ENCODE data around the gene NUP93.
A peak's percentile ranks its signal among the peaks of the same experiment; 100 is the strongest.
"Not testable (repeated sequence)": the region's sequence is repeated elsewhere in the genome, so short reads cannot be mapped to it uniquely, and the experiment has no call there.

Gene NUP93

DNA sequence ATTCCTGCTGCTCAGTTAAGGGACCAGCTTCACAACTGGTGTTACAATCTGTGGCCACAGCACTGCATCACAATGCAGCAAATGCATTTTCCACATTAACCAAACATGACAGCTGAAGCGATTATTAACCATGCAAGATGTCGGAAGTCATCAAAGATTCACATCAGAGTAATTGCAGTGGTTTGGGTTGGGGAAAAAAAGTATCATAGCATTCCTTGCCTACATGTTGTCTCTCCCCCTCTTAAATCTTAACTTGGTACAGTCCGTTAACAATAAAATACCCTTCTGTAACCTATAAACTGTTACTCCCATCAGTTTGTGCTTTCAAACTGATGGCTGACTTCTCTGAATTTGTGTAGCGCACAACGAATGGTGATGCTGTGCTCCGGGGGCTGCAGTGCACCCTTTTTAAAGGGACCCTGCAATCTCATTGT lies 51.6 kb downstream of the NUP93 start:
- DNase-seq, result peak; percentile 94

DNA sequence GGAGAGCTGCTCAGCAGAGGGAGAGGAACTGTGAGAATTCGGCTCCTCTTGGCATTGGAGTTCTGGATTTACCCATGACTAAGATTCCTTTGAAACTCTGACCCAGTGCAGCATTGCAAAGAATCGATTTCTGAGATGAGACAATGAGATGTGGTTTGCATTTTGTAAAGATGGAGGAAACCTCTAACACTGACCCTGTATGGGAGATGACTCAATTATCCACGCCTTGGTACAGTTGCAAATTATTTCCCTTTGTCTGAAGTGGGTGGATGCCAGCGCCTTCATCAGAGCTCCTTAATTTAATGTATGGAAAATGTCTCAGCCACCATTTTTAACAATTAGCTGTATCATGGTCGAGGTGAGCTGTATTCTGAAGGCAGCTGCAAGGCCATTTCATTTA lies 53.4 kb downstream of the NUP93 start:
- peak; percentile 55 for DNase-seq

DNA sequence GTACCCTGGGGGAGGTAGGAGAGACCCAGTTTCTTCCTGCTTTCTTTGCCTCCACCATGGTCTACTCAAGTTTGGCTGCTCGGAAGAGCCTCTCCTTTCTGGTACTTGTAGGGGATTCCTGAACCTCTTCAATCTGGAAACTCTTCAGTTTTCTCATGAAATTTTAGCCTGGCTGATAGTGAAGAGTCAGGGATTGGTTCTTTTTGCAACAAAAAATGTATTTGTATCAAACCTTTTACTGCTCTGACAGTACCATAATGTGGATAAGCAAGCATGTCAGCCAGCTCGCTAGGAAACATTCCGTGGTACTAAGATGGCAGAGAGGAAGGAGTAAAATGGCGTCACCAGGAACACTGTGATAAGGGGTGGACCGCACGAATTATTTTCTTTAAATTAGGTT lies 55.4 kb downstream of the NUP93 start:
- no peak for DNase-seq

DNA sequence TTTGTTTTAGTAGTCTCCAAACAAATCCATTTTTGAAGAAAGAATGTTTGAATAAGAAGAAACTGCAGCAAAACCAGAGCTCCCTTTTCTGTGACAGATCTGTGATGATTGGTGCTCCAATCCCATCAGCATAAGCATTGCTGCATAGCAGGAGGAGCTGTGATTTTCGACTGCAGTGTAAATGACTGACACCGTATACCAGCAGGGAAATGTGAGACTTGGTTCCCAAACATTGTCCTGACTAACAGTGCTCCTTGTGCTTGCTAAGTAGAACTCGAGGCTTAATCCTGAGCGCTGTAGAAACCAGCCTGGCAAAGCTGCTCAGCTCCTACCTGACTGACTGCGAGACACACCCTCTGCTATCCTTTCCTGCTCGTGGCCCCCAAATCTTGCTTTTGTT lies 57.2 kb downstream of the NUP93 start:
- DNase-seq, result no peak

DNA sequence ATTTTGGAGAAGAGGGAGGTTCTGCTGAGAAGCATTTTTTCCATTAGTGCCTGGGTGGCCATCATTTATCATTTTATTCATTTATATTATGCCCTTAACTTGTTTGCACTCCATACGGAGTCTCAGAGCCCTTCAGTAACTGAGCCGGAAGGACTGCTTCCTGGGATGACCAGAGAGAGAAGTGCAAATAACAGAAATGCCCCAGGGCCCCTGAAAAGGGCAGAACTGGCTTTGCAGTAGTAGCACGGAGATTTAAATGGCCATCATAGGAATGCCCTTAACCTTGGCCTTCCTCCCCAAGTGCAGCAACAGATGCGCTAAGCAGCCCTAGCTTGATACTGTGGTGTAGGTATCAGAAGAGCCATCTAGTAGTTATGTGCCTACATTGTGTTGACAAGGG lies 58.5 kb downstream of the NUP93 start:
- no peak for DNase-seq

DNA sequence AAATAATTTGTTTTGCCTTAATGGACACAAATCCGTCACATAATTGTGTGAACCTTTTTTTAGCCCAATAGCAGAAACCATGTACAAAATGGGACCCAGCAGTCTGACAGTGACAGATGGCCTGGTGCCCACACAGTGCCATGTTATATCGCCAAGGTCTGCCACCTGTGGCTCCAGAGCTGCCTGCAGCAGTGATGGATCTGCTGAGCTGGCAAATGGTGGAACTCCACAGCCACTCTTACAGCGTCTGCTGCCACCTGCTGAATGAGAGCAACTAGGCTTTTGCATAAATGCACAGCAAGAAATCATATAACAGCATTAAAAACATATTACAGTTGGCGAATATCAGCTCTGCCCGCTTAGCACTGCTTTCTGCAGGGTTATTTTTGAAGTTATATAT lies 59.4 kb downstream of the NUP93 start:
- DNase-seq, result no peak

DNA sequence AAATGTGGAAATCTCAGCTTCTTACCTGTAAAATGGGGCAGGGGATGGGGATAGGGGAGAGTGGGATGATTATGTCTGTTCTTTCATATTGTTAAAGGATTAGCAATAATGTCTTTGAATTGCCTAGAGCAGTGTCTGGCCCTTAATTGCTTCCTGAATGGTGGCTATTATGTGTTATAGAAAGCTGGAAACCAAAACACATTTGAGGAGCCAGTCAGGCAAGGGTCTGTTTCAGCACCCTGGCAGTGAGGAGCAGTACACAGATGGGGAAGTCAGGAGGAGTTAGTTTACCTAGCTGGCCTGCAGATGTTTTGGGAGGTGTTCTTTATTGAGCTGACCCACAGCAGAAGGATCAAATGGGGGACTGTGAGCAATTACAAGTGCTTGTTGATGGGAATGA lies 63.0 kb downstream of the NUP93 start:
- DNase-seq, result no peak

DNA sequence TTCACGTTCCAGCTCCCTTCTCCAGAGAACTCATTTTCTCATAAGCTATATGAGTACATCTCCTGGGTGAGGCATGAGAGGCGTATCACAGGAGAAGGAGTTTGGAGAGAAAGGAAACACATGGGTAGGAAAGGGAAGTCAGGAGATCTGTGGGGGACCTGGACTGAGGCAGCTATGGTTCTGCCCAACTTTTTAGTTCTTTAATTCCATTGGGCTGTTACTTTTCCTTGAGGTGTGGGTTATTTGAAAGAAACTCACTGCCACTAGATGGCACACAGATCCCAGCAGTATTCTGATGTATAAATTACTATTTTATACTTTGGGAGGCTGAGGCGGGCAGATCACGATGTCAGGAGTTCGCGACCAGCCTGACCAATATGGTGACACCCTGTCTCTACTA lies 63.6 kb downstream of the NUP93 start:
- DNase-seq, result peak; percentile 49

DNA sequence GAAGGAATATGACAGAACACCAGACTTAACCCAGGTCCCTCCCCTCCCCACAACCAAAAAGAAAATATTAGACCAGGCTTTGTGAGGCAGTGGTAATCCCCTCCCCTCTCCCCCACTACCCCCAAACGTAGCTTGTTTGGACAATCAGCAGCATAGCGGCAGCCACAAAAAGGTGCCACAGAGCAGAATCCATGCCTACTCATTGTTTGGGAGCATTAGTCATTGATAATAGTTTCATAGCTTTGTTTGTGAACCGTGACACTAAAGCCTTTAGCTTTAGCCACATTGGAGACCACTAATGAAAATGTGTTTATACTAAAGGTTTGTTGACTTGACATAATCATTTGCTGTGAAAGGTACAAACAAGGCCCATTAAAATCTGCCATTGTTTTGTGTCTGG lies 65.1 kb downstream of the NUP93 start:
- DNase-seq, result no peak

DNA sequence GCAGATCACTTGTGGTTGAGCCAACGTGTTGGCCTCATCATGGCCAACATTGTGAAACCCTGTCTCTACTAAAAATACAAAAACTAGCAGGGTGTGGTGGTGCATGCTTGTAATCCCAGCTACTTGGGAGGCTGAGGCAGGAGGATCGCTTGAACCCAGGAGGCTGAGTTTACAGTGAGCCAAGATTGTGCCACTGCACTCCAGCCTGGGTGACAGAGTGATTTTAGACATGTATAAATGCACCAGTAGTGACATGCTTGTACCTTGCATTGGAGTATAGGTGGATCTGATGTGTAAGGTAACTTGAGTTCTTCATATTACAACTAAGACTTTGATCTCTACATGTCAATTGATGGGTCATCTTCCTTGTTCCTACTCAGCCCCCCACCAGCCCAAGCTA lies 67.1 kb downstream of the NUP93 start:
- DNase-seq, result not testable (repeated sequence)

DNA sequence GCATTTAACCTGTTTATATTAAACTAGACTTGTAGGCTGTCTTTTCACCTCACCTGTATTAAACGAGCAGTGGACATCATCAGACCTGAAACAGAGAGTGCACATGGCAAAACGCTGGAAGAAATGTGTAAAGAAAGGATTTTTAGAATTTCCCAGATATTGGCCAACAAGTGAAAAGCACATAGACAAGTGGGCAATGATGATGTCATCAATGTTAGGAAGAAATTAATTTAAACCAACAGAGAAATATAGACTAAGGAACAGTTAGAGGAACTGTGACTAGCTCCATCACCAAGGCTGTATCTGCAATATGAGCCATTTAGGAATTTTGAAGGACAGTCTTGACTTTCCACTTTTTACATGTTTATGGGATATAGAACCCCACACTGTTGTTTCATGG lies 67.9 kb downstream of the NUP93 start:
- DNase-seq, result no peak

DNA sequence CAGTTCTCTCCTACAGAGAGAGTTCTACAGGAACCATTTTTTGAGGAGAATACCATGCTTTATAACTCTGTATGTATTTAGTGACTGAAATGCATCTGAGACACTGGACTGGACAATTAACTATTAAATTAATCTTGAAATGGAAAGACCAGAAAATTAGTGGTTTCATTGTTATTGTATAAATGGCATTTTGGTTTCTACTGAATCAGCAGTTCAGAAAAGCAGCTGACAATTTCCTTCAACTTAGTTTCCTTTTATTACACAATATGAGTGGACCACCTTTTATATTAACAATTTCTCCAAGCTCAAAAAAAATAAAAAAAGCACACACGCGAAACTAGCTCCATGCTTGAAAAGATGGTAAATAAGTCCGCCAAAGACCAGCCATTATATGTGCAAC lies 69.0 kb downstream of the NUP93 start:
- DNase-seq, result no peak

DNA sequence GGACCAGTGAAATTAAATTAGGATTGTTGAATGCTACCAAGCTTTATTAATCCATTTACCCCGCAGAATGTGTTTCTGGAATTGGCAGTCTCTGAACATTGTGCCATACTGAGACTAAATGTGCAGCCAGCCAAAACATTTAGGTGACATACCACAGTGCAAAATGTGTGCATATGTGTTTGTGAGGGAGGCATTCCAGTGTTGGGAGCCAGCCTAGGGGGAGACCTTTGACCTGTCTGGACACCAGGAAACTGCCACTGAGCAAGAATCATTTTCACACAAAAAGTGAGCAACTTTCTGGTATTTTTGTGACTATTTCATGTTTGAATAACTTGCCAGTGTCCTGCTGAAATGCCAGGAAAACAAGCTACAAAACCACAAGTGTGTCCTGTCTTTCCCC lies 70.4 kb downstream of the NUP93 start:
- DNase-seq, result no peak

DNA sequence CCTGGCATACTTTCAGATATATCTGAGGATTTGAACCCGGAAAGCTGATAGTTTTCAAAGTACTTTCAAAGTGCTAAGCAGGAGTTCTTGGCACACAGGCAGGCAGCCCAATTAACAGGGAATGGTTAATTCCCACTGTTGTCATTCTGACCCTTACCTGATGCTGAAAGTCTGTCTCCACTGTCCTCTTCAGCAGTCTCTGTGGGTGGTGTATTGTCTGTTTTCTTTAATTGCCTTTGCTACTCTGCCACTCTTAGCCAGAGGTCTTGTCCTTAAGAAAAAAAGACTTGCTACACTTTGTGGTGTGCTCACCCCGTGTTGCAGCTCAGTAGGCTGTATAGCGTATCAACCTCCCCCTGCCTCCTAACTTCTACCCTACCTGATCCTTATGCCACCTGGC lies 71.8 kb downstream of the NUP93 start:
- DNase-seq, result no peak

DNA sequence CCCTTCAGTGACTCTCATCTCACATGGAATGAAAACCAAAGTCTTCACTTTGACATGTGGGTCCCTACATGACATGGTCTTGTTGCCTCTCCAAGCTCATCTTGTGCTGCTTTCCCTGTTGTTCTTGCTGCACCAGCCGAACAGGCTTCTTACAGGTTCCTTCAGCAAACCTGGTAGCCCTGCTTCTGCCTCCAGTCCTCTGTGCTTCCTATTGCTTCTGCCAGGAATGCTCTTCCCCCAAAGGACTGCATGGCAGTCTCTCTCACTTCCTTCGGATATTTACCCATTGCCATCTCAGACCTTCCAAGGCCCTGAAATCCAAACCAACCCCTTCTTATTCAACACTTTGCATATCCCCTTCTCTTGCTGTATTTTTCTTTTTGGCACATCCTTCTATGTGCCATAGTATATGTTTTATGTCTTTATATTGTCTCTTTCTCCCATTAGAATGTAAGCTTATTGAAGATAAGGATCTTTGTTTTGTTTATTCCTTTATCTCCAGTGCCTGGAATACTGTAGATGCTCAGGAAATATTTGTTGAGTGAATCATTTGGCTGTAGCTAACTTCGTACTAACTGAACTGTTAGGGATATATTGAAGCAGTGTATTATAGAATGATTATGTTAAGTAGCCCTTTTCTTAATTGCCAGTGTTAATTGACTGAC lies 77.2 kb downstream of the NUP93 start:
- DNase-seq, result no peak

DNA sequence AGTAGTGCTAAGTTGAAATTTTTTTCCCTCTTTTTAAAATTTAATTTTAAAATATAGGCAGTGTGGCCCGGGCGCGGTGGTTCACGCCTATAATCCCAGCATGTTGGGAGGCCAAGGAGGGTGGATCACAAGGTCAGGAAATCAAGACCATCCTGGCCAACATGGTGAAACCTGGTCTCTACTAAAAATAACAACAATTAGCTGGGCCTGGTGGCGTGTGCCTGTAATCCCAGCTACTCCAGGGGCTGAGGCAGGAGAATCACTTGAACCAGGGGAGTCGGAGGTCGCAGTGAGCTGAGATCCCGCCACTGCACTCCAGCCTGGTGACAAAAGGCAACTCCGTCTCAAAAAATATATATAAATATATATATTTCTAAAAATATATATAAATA lies 77.7 kb downstream of the NUP93 start:
- not testable (repeated sequence) for DNase-seq

DNA sequence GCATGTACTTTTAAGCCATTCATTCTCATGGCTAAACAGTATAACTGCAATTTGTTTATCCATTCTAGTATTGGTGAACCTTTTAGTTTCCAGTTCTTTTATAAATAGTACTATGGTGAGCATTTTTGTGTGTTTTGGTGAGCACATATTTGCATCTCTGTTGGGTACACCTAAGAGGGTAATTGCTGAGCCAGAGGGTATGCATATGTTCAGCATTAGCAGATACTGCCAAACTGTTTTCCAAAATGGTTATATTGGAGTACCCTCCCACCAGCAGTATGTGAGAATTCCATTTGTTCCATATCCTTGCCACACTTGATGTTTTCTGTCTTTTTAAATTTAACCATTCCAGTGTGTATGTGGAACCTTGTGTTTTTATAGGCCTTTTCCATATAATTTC lies 81.0 kb downstream of the NUP93 start:
- no peak for DNase-seq

DNA sequence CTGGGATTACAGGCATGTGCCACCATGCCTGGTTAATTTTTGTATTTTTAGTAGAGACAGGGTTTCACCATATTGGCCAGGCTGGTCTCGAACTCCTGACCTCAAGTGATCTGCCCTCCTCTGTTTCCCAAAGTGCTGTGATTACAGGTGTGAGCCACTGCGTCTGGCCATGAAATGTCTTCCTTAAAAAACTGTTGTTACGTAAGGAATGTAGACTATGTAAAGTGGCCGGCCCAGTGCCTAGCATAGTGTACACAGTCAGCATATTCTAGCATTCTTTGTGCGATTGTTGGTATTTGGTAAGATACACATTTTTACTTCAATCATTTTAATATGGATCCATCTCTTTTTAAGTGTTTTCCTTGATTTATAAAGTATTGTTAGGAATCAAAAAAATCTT lies 81.7 kb downstream of the NUP93 start:
- DNase-seq, result not testable (repeated sequence)

DNA sequence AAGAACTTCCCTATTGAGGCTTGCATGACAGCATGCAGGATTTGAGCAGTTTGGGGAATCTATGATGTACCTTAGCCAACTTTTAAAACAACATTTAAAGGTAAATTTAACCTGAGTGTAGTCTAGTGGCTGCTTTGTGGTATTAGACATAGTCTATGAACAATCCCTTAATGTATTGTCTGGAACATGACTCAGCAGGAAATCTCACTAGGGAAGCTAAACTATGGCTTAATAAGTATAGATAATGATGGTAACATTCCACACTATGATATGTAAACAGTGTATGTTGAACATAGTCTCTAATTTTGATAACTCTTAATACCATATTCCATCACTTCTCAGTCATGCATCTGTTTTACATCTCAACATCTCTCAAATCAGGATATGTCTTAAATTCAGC lies 83.0 kb downstream of the NUP93 start:
- DNase-seq, result no peak

DNA sequence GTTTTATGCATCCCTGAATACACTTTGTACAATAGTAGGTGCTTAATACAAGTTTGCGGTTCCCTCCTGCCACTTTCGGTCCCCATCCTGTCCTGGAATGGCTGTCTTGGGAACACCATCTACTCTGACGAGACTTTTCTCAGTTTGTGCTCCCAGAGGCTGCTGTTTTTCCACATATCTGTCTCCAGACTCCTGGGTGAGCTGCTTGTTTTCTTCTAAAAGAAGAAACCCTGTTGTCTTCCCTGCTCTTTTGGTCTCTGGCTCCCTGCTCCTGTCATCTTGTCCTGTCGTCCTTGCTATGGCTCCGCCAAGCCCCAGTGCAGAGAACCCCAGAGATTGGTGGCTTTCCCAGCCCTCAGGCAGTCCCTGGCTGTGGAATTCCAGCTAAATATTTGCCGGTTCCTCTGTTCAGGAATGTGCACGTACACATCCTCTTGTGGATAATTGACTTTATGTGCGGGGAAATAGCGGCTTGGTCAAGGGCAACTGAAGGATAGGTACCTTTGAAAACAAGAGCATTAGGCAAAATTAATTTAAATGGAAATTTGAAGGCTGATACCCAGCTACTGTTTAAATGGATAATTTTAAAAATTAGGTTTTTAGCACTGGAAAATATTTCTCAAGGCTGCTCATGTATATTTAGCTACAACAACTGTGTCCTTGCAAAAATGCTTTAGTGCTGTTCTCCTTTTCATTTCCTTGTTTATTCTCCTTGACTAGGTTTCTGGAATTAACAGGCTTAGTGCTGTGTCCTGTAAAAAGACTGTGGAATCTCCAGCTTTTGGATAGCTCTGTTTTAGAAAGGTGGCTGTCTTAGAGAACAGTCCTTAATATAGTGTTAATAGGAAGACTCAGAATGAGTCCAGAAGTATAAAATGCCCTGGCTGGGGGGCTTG lies 84.9 kb downstream of the NUP93 start:
- peak; percentile 45 for DNase-seq

DNA sequence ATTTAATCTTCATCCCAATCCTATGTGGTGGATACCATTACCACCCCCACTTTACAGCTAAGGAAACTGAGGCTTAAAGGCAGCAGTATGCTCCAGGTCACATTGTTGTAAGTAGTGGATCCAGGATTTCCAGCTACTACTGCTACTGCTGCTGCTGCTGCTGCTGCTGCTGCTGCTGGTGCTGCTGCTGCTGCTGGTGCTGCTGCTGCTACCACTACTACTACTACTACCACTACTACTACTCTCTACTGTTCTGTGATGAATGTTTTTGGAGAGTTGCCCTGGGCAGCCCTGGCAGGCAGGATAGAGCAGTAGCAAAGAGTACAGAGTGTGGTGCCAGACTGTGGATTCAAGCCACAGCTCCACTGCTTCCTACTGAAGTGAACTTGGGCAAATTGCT lies 85.8 kb downstream of the NUP93 start:
- DNase-seq, result no peak

DNA sequence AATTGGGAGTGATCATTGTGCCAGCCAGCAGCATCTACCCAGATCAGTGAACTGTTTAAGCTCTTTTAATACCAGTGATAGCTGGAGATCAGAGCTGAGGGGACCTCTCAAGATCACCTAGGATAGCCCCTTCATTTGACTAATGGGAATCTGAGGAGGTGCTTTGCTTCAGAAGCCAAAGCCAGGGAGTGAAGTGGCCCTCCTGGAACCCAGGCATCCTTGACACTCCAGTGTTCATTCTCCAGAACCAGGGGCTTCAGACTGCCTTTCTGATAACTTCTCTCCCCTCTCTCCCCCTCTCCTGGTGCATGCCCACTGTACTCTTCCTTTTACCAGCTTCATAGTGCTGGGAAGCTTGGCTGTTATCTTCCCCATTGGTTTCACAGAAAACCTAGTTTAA lies 87.1 kb downstream of the NUP93 start:
- DNase-seq, result no peak

DNA sequence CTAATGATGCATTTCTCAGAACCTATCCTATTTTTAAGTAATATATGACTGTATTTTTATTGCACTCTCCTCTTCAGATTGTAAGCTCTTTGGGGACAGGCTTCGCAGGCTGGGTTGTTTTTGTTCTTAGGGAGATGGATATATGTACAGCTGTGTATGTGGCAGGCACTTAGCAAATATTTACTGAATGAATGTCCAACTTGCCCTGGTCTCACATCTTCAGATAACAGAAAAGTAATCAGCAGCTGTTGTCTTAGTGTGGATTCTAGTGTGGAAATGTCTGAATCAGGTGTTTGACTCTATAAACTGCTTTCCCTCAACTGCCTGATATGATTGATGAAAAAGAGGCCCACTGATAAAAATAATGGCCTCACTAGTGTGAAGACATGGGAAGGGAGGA lies 88.0 kb downstream of the NUP93 start:
- DNase-seq, result no peak

DNA sequence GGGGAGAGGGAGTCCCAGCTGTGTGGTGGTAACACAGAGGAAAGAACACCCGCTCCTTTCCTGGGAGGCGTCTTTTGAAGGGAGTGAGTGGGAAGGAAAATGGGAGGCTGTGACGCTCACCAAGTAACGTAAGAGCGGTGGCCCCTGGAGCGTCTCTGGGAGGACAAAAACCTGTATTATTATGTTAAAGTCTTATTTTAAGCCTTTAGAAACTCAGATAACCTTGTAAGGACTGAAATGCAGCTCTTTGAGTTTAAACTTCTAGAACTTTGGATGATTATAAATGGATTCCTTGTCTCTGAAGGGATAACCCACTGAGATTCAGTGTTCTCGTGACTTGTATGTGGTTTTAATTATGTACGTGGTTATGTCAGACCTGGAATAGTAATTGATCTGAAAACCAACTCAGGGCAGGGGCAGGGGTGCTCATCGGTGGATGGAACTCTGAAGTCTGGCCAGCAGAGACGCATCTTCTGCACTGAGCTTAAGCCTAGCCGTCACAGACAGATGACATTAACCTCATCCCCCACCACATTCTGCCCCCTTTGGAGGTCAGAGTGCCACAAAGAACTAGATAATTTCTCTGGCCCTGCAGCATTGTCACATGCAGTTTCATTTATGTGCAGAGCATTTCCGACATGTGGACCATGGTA lies 93.3 kb downstream of the NUP93 start:
- DNase-seq, result no peak
